Chondrocyte (in vitro differentiated cells): Measurements from ENCODE around the gene IRF9. TPM values are rescaled to one million over a fixed set of nuclear protein-coding genes. Genes with fewer than 3 reads are reported as not detected.
A peak's percentile ranks its signal among the peaks of the same experiment; 100 is the strongest.

Source experiments
- DNase-seq: peaks from one replicate; pipeline ENCODE4 v3.0.0; 2021; ENCODE audit warnings: mixed read lengths, low spot score
- H3K27ac Mint-ChIP-seq: one replicate; pipeline ENCODE4 v1.8.0; 2021; ENCODE audit warnings: mild to moderate bottlenecking, moderate library complexity, mixed read lengths; ENCODE audit not compliant: unreplicated experiment
- H3K27me3 Mint-ChIP-seq: 2 replicates; pipeline ENCODE4 v1.8.0; 2021; ENCODE audit warnings: low read depth, mixed read lengths
- H3K36me3 Mint-ChIP-seq: 2 replicates; pipeline ENCODE4 v1.8.0; 2021; ENCODE audit warnings: low read depth, mixed read lengths
- H3K4me1 Mint-ChIP-seq: 2 replicates; pipeline ENCODE4 v1.8.0; 2021; ENCODE audit warnings: low read depth, mild to moderate bottlenecking, mixed read lengths
- H3K4me3 Mint-ChIP-seq: one replicate; pipeline ENCODE4 v1.8.0; 2021; ENCODE audit warnings: mild to moderate bottlenecking, moderate library complexity, mixed read lengths; ENCODE audit not compliant: unreplicated experiment
- H3K9me3 Mint-ChIP-seq: 2 replicates; pipeline ENCODE4 v1.8.0; 2021; ENCODE audit warnings: low read depth, mixed read lengths
- total RNA-seq: library from RNA; stranded (reverse); gene quantifications from 3 replicates; pipeline ENCODE4 v1.2.1, GENCODE V29; 2021
- TF ChIP-seq, protein P1 (sequence below): fragments of 200-600 bp; sonication (generic); IDR thresholded peaks from 2 replicates; pipeline ENCODE4 v1.5.0; 2021; ENCODE audit warnings: antibody characterized with exemption, mild to moderate bottlenecking, moderate library complexity

Gene IRF9
- total RNA-seq, 1 donor from 2014 or later, result 38.4 TPM

- peaks cover 4% of the 10 kb centered on the region for H3K4me1 Mint-ChIP-seq
Observed at GRCh38 chr14:24167469-24168114, 6.5 kb downstream of the IRF9 start.

DNA sequence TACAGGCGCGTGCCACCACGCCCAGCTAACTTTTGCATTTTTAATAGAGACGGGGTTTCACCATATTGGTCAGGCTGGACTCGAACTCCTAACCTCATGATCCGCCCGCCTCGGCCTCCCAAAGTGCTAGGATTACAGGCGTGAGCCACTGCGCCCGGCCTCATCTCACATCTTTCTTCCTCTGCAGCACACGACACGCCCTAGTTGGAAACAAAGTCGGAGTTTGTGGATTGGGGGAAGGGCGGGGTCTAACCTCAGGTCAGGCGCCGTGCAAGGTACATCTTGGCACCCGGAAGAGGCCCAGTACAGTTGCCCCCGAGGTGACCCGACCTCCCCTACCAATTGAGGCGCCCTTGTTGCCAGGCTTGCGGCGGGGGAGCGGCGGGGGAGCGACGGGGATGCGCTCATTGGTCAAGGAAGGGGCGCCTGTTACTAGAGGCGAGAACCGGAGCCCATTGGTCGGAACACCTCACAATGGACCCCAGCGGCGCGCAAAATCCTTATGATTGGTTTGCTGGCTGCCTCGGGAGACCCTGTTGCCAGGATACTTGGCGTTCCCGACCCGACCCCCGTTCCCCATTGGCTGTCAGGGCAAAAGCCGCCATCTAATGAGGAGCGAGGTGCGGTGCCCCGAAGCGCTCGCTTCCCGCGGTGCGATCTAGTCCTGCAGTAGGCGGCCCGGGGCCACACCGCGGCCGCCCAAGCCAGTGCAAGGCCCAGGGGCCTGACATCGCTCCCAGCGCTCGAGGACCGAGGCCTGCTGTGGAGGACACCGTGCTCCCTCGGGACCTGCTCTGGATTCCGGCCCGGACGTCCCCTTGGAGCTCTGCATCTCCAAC, 10.6 kb downstream of the IRF9 start, which contains the start of gene REC8:
REC8 (plus strand) TSS at position 659 of the 839 bp plus-strand sequence. CDS start 473 bp downstream, outside the sequence.
- Mint-ChIP-seq H3K27ac (no peak within 1 kb of the TSS), H3K9me3 (no peaks in the 10 kb centered on the region), H3K27me3 (no peaks in the 10 kb centered on the region), H3K4me1 (no peaks in the 10 kb centered on the region), H3K4me3 (peak within 1 kb of the TSS; percentile 55), H3K36me3 (peaks cover 14% of the 10 kb centered on the region)
- TF ChIP-seq, protein P1, sequence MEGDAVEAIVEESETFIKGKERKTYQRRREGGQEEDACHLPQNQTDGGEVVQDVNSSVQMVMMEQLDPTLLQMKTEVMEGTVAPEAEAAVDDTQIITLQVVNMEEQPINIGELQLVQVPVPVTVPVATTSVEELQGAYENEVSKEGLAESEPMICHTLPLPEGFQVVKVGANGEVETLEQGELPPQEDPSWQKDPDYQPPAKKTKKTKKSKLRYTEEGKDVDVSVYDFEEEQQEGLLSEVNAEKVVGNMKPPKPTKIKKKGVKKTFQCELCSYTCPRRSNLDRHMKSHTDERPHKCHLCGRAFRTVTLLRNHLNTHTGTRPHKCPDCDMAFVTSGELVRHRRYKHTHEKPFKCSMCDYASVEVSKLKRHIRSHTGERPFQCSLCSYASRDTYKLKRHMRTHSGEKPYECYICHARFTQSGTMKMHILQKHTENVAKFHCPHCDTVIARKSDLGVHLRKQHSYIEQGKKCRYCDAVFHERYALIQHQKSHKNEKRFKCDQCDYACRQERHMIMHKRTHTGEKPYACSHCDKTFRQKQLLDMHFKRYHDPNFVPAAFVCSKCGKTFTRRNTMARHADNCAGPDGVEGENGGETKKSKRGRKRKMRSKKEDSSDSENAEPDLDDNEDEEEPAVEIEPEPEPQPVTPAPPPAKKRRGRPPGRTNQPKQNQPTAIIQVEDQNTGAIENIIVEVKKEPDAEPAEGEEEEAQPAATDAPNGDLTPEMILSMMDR, result no peak
- peak; percentile 93 for DNase-seq

More at GRCh38 chr14:24167469-24168114, 6.5 kb downstream of the IRF9 start:
- H3K9me3 Mint-ChIP-seq, result no peaks in the 10 kb centered on the region
- no peak overlapping the region for H3K4me3 Mint-ChIP-seq
- peaks cover 35% of the 10 kb centered on the region for H3K36me3 Mint-ChIP-seq
- no peak overlapping the region for H3K27ac Mint-ChIP-seq
- TF ChIP-seq, protein P1, result no peak
- H3K27me3 Mint-ChIP-seq, result no peaks in the 10 kb centered on the region
- no peak for DNase-seq

DNA sequence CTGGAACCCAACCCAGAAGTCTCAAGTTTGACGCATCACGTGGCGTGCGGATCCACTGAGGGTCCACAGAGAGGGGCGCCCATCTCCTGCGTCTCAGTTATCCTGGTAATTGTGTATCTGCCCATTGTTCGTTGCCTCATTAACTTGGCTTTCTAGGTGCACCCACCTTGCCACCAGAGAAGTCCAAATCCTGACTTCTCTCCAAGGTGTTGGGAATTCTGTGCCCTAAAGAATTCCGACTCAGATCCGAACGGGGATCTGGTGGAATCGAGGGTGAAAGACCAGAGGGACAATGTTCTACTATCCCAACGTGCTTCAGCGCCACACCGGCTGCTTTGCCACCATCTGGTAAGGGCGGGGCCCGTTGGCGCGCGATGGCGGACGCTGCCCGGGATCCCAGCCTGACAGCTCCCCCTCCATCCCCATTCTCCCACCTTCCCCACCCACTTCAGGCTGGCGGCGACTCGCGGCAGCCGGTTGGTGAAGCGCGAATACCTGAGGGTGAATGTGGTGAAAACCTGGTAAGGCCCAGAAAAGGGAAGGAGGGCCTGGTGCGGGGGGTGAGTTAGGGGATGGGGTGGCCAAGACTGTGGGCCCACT, 11.3 kb downstream of the IRF9 start:
- Mint-ChIP-seq H3K9me3 (no peaks in the 10 kb centered on the region), H3K4me1 (no peaks in the 10 kb centered on the region), H3K4me3 (no peak overlapping the region), H3K36me3 (peaks cover 13% of the 10 kb centered on the region), H3K27ac (no peak overlapping the region), H3K27me3 (no peaks in the 10 kb centered on the region)
- TF ChIP-seq, protein P1, result no peak
- DNase-seq, result peak; percentile 83

DNA sequence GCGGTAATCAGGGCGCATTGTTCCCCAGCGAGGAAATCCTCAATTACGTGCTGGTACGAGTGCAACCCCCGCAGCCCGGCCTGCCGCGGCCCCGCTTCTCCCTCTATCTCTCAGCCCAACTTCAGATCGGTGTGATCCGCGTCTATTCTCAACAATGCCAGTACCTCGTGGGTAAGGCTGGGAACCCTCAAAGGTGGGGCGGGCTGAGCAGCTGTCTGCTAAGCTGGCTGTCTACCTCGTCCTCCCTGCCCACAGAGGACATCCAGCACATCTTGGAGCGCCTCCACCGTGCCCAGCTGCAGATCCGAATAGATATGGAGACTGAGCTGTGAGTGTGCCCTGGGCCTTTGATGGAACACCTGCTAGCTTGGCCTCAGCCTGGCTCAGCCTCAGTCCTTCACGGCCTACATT, 11.8 kb downstream of the IRF9 start:
- Mint-ChIP-seq H3K27me3 (no peaks in the 10 kb centered on the region), H3K4me3 (no peak overlapping the region), H3K4me1 (no peaks in the 10 kb centered on the region), H3K36me3 (peaks cover 10% of the 10 kb centered on the region), H3K9me3 (no peaks in the 10 kb centered on the region), H3K27ac (no peak overlapping the region)
- DNase-seq, result peak; percentile 79
- TF ChIP-seq, protein P1, result no peak

GRCh38 chr14:24176599-24176998, 15.5 kb downstream of the IRF9 start:
- no peak for DNase-seq
- H3K4me1 Mint-ChIP-seq, result no peaks in the 10 kb centered on the region
- H3K4me3 Mint-ChIP-seq, result no peak overlapping the region
- H3K27ac Mint-ChIP-seq, result no peak overlapping the region
- H3K27me3 Mint-ChIP-seq, result no peaks in the 10 kb centered on the region
- H3K9me3 Mint-ChIP-seq, result no peaks in the 10 kb centered on the region
- H3K36me3 Mint-ChIP-seq, result peaks cover 11% of the 10 kb centered on the region
- TF ChIP-seq, protein P1, result no peak
